ENCODE results near the gene IL12B. TPM values are rescaled to one million over a fixed set of nuclear protein-coding genes. Genes with fewer than 3 reads are reported as not detected.

Gene IL12B
- polyA plus RNA-seq, 1 donor (not counting 4 experiments of a cell fraction or from before 2014, with no cell fraction given), result not detected

- H3K4me2 ChIP-seq (ENCODE audit: control insufficient read depth, extremely low read depth, insufficient read depth, low read depth, low read length), result no peak overlapping the region
- H4K20me1 ChIP-seq (ENCODE audit: control insufficient read depth, extremely low read depth, insufficient read depth, low read length), result no peaks in the 10 kb centered on the region
- FAIRE-seq, result no peak
- no peaks in the 10 kb centered on the region for H3K36me3 ChIP-seq (ENCODE audit: control insufficient read depth in 2 of 2, extremely low read depth in 1 of 2, insufficient read depth in 2 of 2, low read length in 2 of 2)
- H2AFZ ChIP-seq (ENCODE audit: control insufficient read depth, low read length), result no peak overlapping the region
- H3K27me3 ChIP-seq (ENCODE audit: control insufficient read depth, extremely low read depth, insufficient read depth, low read length), result no peaks in the 10 kb centered on the region
- no peaks in the 10 kb centered on the region for H3K79me2 ChIP-seq (ENCODE audit: control insufficient read depth, insufficient read depth, low read length)
- dilution Hi-C loops (cut with MboI; ENCODE audit: extremely low pct_ligation_motif_present, low sequenced_read_pairs), result no loop called here
- H3K9ac ChIP-seq (ENCODE audit: control insufficient read depth, extremely low read depth, insufficient read depth, low read length), result no peak overlapping the region
- no peak overlapping the region for H3K27ac ChIP-seq (ENCODE audit: control insufficient read depth, insufficient read depth, low read length)
- no peaks in the 10 kb centered on the region for H3K4me1 ChIP-seq (ENCODE audit: control insufficient read depth, extremely low read depth, insufficient read depth, low read length)
- no peak overlapping the region for H3K4me3 ChIP-seq (ENCODE audit: control insufficient read depth in 2 of 3, extremely low read depth in 1 of 3, insufficient read depth in 2 of 3, low read depth in 1 of 3, low read length in 3 of 3)
- H3K9me3 ChIP-seq (ENCODE audit: control insufficient read depth, low read depth, low read length), result no peaks in the 10 kb centered on the region
- H3K9me1 ChIP-seq (ENCODE audit: control insufficient read depth, extremely low read depth, insufficient read depth, low read length), result no peaks in the 10 kb centered on the region
- DNase-seq (ENCODE audit: low read depth, low spot score), result no peak
- TF ChIP-seq EZH2 (IDR thresholded peaks at IDR 0.05; ENCODE audit: low read length) (no peak), CTCF (optimal IDR thresholded peaks at IDR 0.05 in 1 of 3, IDR thresholded peaks at IDR 0.05 in 1 of 3, conservative IDR thresholded peaks at IDR 0.05 in 1 of 3; ENCODE audit: extremely low read depth in 1 of 3, insufficient read depth in 2 of 3, low read length in 3 of 3) (no peak)
These were observed 12.4 kb downstream of the IL12B start for GRCh38 chr5:159317849-159318248.

- Histone ChIP-seq H3K4me2 (ENCODE audit: control insufficient read depth, extremely low read depth, insufficient read depth, low read depth, low read length) (no peak overlapping the region), H3K4me1 (ENCODE audit: control insufficient read depth, extremely low read depth, insufficient read depth, low read length) (no peaks in the 10 kb centered on the region), H4K20me1 (ENCODE audit: control insufficient read depth, extremely low read depth, insufficient read depth, low read length) (no peaks in the 10 kb centered on the region), H3K9me3 (ENCODE audit: control insufficient read depth, low read depth, low read length) (no peaks in the 10 kb centered on the region), H3K27me3 (ENCODE audit: control insufficient read depth, extremely low read depth, insufficient read depth, low read length) (no peaks in the 10 kb centered on the region), H3K4me3 (ENCODE audit: control insufficient read depth in 2 of 3, extremely low read depth in 1 of 3, insufficient read depth in 2 of 3, low read depth in 1 of 3, low read length in 3 of 3) (no peak overlapping the region), H2AFZ (ENCODE audit: control insufficient read depth, low read length) (no peak overlapping the region), H3K9ac (ENCODE audit: control insufficient read depth, extremely low read depth, insufficient read depth, low read length) (no peak overlapping the region), H3K27ac (ENCODE audit: control insufficient read depth, insufficient read depth, low read length) (no peak overlapping the region), H3K79me2 (ENCODE audit: control insufficient read depth, insufficient read depth, low read length) (no peaks in the 10 kb centered on the region), H3K9me1 (ENCODE audit: control insufficient read depth, extremely low read depth, insufficient read depth, low read length) (no peaks in the 10 kb centered on the region), H3K36me3 (ENCODE audit: control insufficient read depth in 2 of 2, extremely low read depth in 1 of 2, insufficient read depth in 2 of 2, low read length in 2 of 2) (no peaks in the 10 kb centered on the region)
- no peak for TF ChIP-seq EZH2 (IDR thresholded peaks at IDR 0.05; ENCODE audit: low read length)
- TF ChIP-seq CTCF (optimal IDR thresholded peaks at IDR 0.05 in 1 of 3, IDR thresholded peaks at IDR 0.05 in 1 of 3, conservative IDR thresholded peaks at IDR 0.05 in 1 of 3; ENCODE audit: extremely low read depth in 1 of 3, insufficient read depth in 2 of 3, low read length in 3 of 3), result peak; percentile 85 to 93 (median 91)
- FAIRE-seq (peak; percentile 53), DNase-seq (ENCODE audit: low read depth, low spot score) (no peak)
- dilution Hi-C loops (cut with MboI; ENCODE audit: extremely low pct_ligation_motif_present, low sequenced_read_pairs), result no loop called here
These were observed 13.5 kb downstream of the IL12B start for GRCh38 chr5:159316519-159317383.
